Naive thymus-derived CD4-positive, alpha-beta T cell (primary cell): ENCODE data around the gene TPST1. TPM values are rescaled to one million over a fixed set of nuclear protein-coding genes. Genes with fewer than 3 reads are reported as not detected.
"Not testable (repeated sequence)": the region's sequence is repeated elsewhere in the genome, so short reads cannot be mapped to it uniquely, and the experiment has no call there.

Experiments used
- ATAC-seq: fragments of 150-1000 bp; cut with Tn5 transposase; 2 replicates; pipeline ENCODE4 v1.10.0; 2021; ENCODE audit warnings: mild to moderate bottlenecking, moderate library complexity
- CTCF ChIA-PET: fragments of 350-600 bp; sonication (Branson Sonifier 250); formaldehyde crosslinking; loops from one replicate; lab custom pipeline; 2021; ENCODE audit warnings: antibody characterized with exemption; lab: Charles Lee
- POLR2A ChIA-PET: fragments of 350-600 bp; sonication (Branson Sonifier 250); formaldehyde crosslinking; loops from one replicate; lab custom pipeline; 2021; ENCODE audit warnings: antibody characterized with exemption, inconsistent platforms; lab: Charles Lee
- DNase-seq, 9 donors: peaks; one replicate each; pipeline versions ENCODE4 v3.0.0 to v3.0.0-alpha.2; 2020 to 2022; ENCODE audit warnings: mixed read lengths in 1 of 9
- H3K27ac ChIP-seq: one replicate; pipeline ENCODE4 v1.7.0; 2013; ENCODE audit warnings: mild to moderate bottlenecking, low read depth, low read length, moderate library complexity
- H3K27me3 ChIP-seq, 2 donors: one replicate each; pipeline ENCODE4 v1.7.0; 2013; ENCODE audit warnings: low read length in 2 of 2, mild to moderate bottlenecking in 2 of 2, moderate library complexity in 2 of 2; ENCODE audit not compliant: control insufficient read depth in 2 of 2, insufficient read depth in 2 of 2
- H3K36me3 ChIP-seq, 3 experiments: 1 replicate in 2 of 3; 2 replicates in 1 of 3; pipeline ENCODE4 v1.7.0; 2013; ENCODE audit warnings: low read length in 3 of 3, mild to moderate bottlenecking in 3 of 3, moderate library complexity in 1 of 3; ENCODE audit not compliant: insufficient read depth in 3 of 3, control insufficient read depth in 2 of 3
- H3K4me1 ChIP-seq, 2 donors: one replicate each; pipeline ENCODE4 v1.7.0; 2013; ENCODE audit warnings: low read length in 2 of 2, mild to moderate bottlenecking in 2 of 2, moderate library complexity in 1 of 2; ENCODE audit not compliant: control insufficient read depth in 2 of 2, insufficient read depth in 2 of 2
- H3K4me3 ChIP-seq: 2 replicates; pipeline ENCODE4 v1.7.0; 2013; ENCODE audit warnings: mild to moderate bottlenecking, low read length
- H3K9me3 ChIP-seq, 3 experiments: 1 replicate in 2 of 3; 2 replicates in 1 of 3; pipeline ENCODE4 v1.7.0; 2013; ENCODE audit warnings: low read length in 3 of 3; ENCODE audit not compliant: control insufficient read depth in 2 of 3
- H3K27ac Mint-ChIP-seq, 9 donors: one replicate each; pipeline ENCODE4 v1.8.0; 2020 to 2022; ENCODE audit warnings: mixed read lengths in 9 of 9, mild to moderate bottlenecking in 8 of 9, moderate library complexity in 5 of 9, inconsistent platforms in 2 of 9
- H3K27me3 Mint-ChIP-seq, 5 donors: one replicate each; pipeline ENCODE4 v1.8.0; 2021 to 2022; ENCODE audit warnings: mixed read lengths in 5 of 5, mild to moderate bottlenecking in 1 of 5
- H3K36me3 Mint-ChIP-seq, 5 donors: one replicate each; pipeline ENCODE4 v1.8.0; 2020 to 2022; ENCODE audit warnings: mixed read lengths in 5 of 5, mild to moderate bottlenecking in 3 of 5, inconsistent platforms in 1 of 5
- H3K4me1 Mint-ChIP-seq, 7 donors: one replicate each; pipeline ENCODE4 v1.8.0; 2020 to 2022; ENCODE audit warnings: mixed read lengths in 7 of 7, mild to moderate bottlenecking in 3 of 7, inconsistent platforms in 1 of 7
- H3K4me3 Mint-ChIP-seq, 10 donors: one replicate each; pipeline ENCODE4 v1.8.0; 2020 to 2022; ENCODE audit warnings: mild to moderate bottlenecking in 10 of 10, mixed read lengths in 10 of 10, moderate library complexity in 6 of 10, inconsistent platforms in 2 of 10
- H3K9me3 Mint-ChIP-seq, 11 donors: one replicate each; pipeline ENCODE4 v1.8.0; 2020 to 2022; ENCODE audit warnings: mixed read lengths in 11 of 11, mild to moderate bottlenecking in 4 of 11, inconsistent platforms in 1 of 11, moderate library complexity in 1 of 11
- intact Hi-C, 2 donors: fragments of 100-400 bp; cut with micrococcal nuclease; formaldehyde crosslinking; loops; one replicate each; pipeline ENCODE4 v1.15.1; 2023
- polyA plus RNA-seq, 2 donors: library from polyadenylated mRNA; unstranded; fragments of 300-500 nt; fragmentation: Illumina TruSeq; gene quantifications; one replicate each; pipeline ENCODE4 v1.2.3, GENCODE V29; 2021
- total RNA-seq, 6 experiments: library from RNA in 5 of 6; stranded (reverse) in 5 of 6; gene quantifications; 1 replicate in 5 of 6; 2 replicates in 1 of 6; pipeline ENCODE4 v1.2.3 and lab custom pipeline; 2021 to 2026

The TPST1 gene
- total and polyA plus RNA-seq, 7 experiments from 2014 or later: 0.70 to 5.5 (median 2.7) TPM

- H3K4me1 Mint-ChIP-seq, CTCF ChIA-PET, H3K4me3 Mint-ChIP-seq, H3K9me3 ChIP-seq, DNase-seq, ATAC-seq, H3K27me3 Mint-ChIP-seq, intact Hi-C loops, H3K27ac Mint-ChIP-seq, H3K27me3 ChIP-seq, H3K4me1 ChIP-seq, H3K27ac ChIP-seq, H3K4me3 ChIP-seq, POLR2A ChIA-PET, H3K36me3 ChIP-seq: not testable (repeated sequence)
- peaks cover 0 to 36% (median 11%) of the 10 kb centered on the region in 5 donors for H3K36me3 Mint-ChIP-seq
- H3K9me3 Mint-ChIP-seq: peaks cover 0 to 24% (median 10%) of the 10 kb centered on the region in 11 donors
Observed at GRCh38 chr7:66231326-66232216, 26.4 kb downstream of the TPST1 start.

- H3K27ac ChIP-seq: no peak overlapping the region
- intact Hi-C loops: no loop called here
- no peaks in the 10 kb centered on the region for H3K9me3 ChIP-seq
- POLR2A ChIA-PET: no interaction called here
- peaks cover 0 to 11% (median 5%) of the 10 kb centered on the region in 7 donors for H3K4me1 Mint-ChIP-seq
- ATAC-seq: no peak
- no peak for DNase-seq
- H3K36me3 Mint-ChIP-seq: peaks cover 0 to 26% (median 11%) of the 10 kb centered on the region in 5 donors
- H3K27me3 ChIP-seq: no peaks in the 10 kb centered on the region
- H3K4me3 Mint-ChIP-seq: peak overlapping the region in 1 of 10 donors; percentile 37
- peaks cover 0 to 4% (median 0%) of the 10 kb centered on the region in 5 donors for H3K27me3 Mint-ChIP-seq
- H3K27ac Mint-ChIP-seq: peak overlapping the region in 1 of 9 donors; percentile 59
- H3K4me3 ChIP-seq: no peak overlapping the region
- H3K4me1 ChIP-seq: no peaks in the 10 kb centered on the region
- H3K36me3 ChIP-seq: no peaks in the 10 kb centered on the region
- peaks cover 0 to 24% (median 10%) of the 10 kb centered on the region in 11 donors for H3K9me3 Mint-ChIP-seq
- CTCF ChIA-PET: no interaction called here
Observed at GRCh38 chr7:66233638-66234037, 28.5 kb downstream of the TPST1 start.

- Histone ChIP-seq H3K27me3 (no peaks in the 10 kb centered on the region), H3K36me3 (no peaks in the 10 kb centered on the region), H3K4me1 (no peaks in the 10 kb centered on the region), H3K27ac (no peak overlapping the region), H3K9me3 (no peaks in the 10 kb centered on the region), H3K4me3 (no peak overlapping the region)
- CTCF ChIA-PET: no interaction called here
- H3K27me3 Mint-ChIP-seq: peaks cover 0 to 4% (median 0%) of the 10 kb centered on the region in 5 donors
- DNase-seq (no peak), ATAC-seq (no peak)
- H3K9me3 Mint-ChIP-seq: peaks cover 0 to 18% (median 6%) of the 10 kb centered on the region in 11 donors
- POLR2A ChIA-PET: no interaction called here
- no peak overlapping the region for H3K4me3 Mint-ChIP-seq
- H3K36me3 Mint-ChIP-seq: peaks cover 0 to 19% (median 12%) of the 10 kb centered on the region in 5 donors
- H3K4me1 Mint-ChIP-seq: peaks cover 0 to 18% (median 5%) of the 10 kb centered on the region in 7 donors
- intact Hi-C loops: no loop called here
- peak overlapping the region in 2 of 9 donors; percentile 32 to 40 for H3K27ac Mint-ChIP-seq
Observed at GRCh38 chr7:66236713-66237303, 31.7 kb downstream of the TPST1 start.

- peaks cover 0 to 14% (median 12%) of the 10 kb centered on the region in 5 donors for H3K36me3 Mint-ChIP-seq
- DNase-seq: no peak
- Histone ChIP-seq H3K27ac (no peak overlapping the region), H3K9me3 (no peaks in the 10 kb centered on the region), H3K4me1 (no peaks in the 10 kb centered on the region), H3K27me3 (no peaks in the 10 kb centered on the region), H3K36me3 (no peaks in the 10 kb centered on the region), H3K4me3 (no peak overlapping the region)
- peak overlapping the region in 2 of 9 donors; percentile 12 to 38 for H3K27ac Mint-ChIP-seq
- H3K9me3 Mint-ChIP-seq: peaks cover 0 to 11% (median 1%) of the 10 kb centered on the region in 11 donors
- ATAC-seq: no peak
- ChIA-PET CTCF (no interaction called here), POLR2A (no interaction called here)
- H3K27me3 Mint-ChIP-seq: peaks cover 0 to 4% (median 0%) of the 10 kb centered on the region in 5 donors
- peaks cover 0 to 18% (median 5%) of the 10 kb centered on the region in 7 donors for H3K4me1 Mint-ChIP-seq
- intact Hi-C loops: no loop called here
- H3K4me3 Mint-ChIP-seq: no peak overlapping the region
Observed at GRCh38 chr7:66237906-66238772, 33.0 kb downstream of the TPST1 start.

GRCh38 chr7:66238773-66239466 lies 33.8 kb downstream of the TPST1 start:
- Mint-ChIP-seq H3K4me3 (no peak overlapping the region), H3K4me1 (peaks cover 0 to 18% (median 5%) of the 10 kb centered on the region in 7 donors), H3K27me3 (no peaks in the 10 kb centered on the region), H3K9me3 (peaks cover 0 to 4% (median 1%) of the 10 kb centered on the region in 11 donors), H3K27ac (no peak overlapping the region), H3K36me3 (peaks cover 0 to 10% (median 7%) of the 10 kb centered on the region in 5 donors)
- intact Hi-C loops: no loop called here
- H3K36me3 ChIP-seq: no peaks in the 10 kb centered on the region
- ATAC-seq (no peak), DNase-seq (no peak)
- no peaks in the 10 kb centered on the region for H3K9me3 ChIP-seq
- POLR2A ChIA-PET: no interaction called here
- no peaks in the 10 kb centered on the region for H3K27me3 ChIP-seq
- CTCF ChIA-PET: no interaction called here
- no peaks in the 10 kb centered on the region for H3K4me1 ChIP-seq
- H3K4me3 ChIP-seq: no peak overlapping the region
- no peak overlapping the region for H3K27ac ChIP-seq

GRCh38 chr7:66239467-66239856 lies 34.3 kb downstream of the TPST1 start:
- no peak overlapping the region for H3K4me3 ChIP-seq
- H3K27ac ChIP-seq: no peak overlapping the region
- ChIA-PET POLR2A (no interaction called here), CTCF (no interaction called here)
- H3K36me3 ChIP-seq: no peaks in the 10 kb centered on the region
- H3K27me3 ChIP-seq: no peaks in the 10 kb centered on the region
- H3K9me3 ChIP-seq: no peaks in the 10 kb centered on the region
- H3K27me3 Mint-ChIP-seq: no peaks in the 10 kb centered on the region
- peaks cover 0 to 4% (median 0%) of the 10 kb centered on the region in 11 donors for H3K9me3 Mint-ChIP-seq
- DNase-seq: no peak
- H3K4me3 Mint-ChIP-seq: no peak overlapping the region
- H3K4me1 ChIP-seq: no peaks in the 10 kb centered on the region
- no peak for ATAC-seq
- H3K36me3 Mint-ChIP-seq: peaks cover 0 to 6% (median 3%) of the 10 kb centered on the region in 5 donors
- H3K4me1 Mint-ChIP-seq: peaks cover 0 to 18% (median 5%) of the 10 kb centered on the region in 7 donors
- intact Hi-C loops: no loop called here
- H3K27ac Mint-ChIP-seq: no peak overlapping the region
